ENCODE results near the gene ESCO1.
"Not testable (repeated sequence)": the region's sequence is repeated elsewhere in the genome, so short reads cannot be mapped to it uniquely, and the experiment has no call there.

The ESCO1 gene

DNA sequence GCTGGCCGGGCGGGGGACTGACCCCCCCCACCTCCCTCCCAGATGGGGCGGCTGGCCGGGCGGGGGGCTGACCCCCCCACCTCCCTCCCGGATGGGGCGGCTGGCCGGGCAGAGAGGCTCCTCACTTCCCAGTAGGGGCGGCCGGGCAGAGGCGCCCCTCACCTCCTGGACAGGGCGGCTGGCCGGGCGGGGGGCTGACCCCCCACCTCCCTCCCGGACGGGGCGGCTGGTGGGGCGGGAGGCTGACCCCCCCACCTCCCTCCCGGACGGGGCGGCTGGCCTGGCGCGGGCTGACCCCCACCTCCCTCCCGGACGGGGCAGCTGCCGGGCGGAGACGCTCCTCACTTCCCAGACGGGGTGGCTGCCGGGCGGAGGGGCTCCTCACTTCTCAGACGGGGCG is 8.1 kb downstream of the ESCO1 start:
- DNase-seq: not testable (repeated sequence)

DNA sequence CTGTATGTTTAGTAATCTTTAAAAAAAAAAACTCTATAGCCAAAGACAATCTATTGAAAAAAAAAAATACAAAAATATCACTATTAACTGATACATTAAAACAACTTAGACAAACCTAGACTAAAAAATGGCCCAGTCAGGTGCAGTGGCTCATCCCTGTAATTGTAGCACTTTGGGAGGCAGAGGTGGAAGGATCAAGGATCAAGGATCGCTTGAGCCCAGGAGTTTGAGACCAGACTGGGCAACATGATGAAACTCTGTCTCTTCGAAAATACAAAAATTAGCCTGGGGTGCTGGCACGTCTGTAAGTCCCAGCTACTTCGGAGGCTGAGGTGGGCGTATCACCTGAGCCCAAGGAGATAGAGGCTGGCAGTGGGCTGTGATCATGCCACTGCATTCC is 16.1 kb downstream of the ESCO1 start:
- no peak for DNase-seq

DNA sequence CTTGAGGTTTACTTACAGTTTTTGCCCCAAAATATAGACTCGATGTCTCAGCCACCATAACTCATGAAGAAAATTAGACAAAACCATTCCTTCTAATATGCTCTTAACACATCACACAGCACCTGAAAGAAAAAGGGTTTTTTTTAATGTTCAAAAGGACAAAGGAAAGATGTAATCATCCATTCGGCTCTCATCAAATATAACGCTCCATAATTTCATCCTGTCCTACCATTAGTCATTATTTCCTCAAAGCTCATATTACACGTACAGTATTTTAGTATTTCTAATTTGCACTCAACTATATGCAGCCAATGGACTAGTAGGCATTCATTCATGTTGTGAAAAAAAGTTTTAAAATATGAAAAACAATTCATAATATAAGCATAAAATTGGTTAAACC is 24.8 kb downstream of the ESCO1 start:
- no peak for DNase-seq

DNA sequence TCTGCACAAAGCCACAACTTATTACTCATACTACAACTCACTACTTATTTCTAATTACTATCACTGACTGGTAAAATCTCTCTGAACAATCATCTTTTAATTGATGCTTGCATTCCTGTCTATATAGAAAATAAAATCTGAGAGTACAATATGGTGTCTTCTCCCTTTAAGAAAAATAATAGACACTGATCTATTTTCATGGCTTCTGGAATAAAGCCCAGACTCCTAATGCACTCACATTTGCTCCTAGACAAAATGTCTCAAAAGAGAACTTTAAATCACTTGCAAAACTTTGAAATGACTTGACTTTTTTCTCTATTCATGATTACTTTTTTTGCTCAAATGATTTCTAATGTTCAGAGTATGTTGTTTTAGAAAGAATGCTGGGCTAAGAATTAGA is 28.7 kb downstream of the ESCO1 start:
- DNase-seq: no peak

DNA sequence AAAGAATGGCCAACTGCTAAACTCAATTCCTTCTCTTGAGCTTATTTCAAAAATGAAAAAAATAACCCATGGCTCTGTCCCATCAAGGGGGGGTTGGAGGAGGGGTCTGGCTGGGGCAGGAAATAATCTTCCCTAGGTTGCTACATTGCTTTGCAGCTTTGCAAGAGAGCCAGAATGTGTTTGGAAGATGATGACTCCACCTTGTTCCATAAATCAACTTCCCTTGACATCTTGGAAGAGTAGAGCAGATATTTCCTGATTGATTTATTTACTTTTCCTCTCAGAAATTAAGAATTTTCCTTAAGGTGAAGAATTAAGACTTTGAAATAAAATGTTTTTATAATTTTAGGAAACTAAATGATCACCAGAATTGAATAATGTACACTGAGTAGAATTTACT is 41.3 kb downstream of the ESCO1 start:
- no peak for DNase-seq

DNA sequence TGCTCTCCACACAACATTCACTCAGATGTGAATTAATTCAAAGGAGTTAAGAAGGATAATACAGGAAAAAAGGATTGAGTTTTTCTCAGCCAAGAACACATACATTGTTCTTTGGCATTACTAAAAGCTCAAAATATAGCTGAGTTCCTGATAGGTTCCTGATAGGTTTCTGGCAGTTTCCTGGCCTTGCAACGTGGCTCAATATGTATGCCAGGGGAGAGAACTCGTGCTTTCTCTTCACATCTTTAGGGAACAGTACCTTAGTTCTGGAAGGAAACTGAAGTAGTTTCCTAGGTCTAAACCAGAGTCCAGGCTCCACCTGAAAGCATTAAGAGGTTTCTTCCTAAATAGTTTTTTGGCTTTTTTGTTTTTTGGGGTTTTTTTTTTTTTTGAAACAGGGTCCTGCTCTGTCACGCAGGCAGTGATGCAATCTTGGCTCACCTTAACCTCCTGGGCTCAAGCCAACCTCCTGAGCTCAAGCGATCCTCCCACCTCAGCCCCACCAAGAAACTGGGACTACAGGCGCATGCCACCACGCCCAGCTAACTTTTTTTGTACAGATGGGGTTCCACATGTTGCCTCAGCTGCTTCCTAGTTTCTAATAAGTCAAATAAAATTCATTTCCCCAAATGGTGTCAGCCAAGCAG is 42.8 kb downstream of the ESCO1 start:
- no peak for DNase-seq

DNA sequence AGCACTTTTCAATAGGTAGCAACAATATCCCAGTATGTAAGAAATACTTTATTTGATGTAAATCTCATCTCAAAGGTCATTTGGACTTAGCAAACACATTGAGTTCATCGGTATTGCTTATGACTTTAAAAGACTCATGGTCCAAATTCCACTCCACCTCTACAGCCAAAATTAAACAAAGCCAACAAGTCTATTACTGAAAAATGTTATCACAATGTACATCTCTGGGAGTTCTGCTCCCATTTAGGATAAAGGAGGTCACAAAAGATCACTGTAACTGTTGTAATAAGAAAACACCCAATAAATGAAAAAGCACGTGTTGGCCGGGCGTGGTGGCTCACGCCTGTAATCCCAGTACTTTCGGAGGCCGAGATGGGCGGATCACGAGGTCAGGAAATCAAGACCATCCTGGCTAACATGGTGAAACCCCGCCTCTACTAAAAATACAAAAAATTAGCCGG is 50.0 kb downstream of the ESCO1 start:
- no peak for DNase-seq

DNA sequence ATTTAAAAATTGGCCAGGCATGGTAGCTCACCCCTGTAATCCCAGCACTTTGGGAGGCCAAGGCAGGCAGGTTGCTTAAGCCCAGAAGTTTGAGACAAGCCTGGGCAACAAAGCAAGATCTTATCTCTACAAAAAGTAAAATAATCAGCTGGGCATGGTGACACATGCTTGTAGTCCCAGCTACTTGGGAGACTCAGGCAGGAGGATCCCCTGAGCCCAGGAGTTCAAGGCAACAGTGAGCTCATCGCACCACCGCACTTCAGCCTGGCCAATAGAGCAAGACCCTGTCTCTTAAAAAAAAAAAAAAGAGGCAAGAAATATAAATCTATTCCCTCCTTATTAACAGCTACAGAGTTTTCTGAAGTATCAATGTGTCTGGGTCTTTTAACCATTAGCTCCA is 51.9 kb downstream of the ESCO1 start:
- no peak for DNase-seq

DNA sequence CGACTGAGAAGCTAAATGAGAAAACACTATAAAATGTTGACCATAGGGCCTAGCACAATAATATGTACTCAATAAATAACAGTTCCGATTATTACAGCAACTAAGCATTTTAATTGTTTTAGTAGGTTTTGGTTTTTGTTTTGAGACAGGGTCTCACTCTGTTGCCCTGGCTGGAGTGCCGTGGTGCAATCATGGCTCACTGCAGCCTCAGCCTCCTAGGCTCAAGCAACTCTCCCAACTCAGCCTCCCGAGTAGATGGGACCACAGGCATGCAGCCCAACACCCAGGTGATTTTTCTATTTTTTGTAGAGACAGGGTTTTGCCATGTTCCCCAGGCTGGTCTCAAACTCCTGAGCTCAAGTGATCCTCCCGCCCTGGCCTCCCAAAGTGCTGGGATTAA is 54.1 kb downstream of the ESCO1 start:
- no peak for DNase-seq

DNA sequence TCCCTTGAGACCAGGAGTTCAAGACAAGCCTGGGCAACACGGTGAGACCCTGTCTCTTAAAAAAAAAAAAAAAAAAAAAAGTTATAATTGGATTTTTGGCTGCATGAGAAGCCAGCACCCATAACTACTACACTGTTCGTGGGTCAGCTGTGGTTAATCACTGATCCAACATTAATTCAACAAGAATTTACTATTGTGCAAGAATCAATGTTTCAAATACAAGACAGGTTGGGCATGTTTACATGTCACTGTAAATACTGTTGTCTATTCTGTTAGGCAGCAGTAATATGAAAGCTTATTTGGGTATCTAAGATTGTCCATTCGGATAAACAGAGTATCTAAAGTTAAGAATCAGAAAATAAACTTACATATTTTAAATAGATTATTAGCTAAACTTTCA is 62.3 kb downstream of the ESCO1 start:
- no peak for DNase-seq

DNA sequence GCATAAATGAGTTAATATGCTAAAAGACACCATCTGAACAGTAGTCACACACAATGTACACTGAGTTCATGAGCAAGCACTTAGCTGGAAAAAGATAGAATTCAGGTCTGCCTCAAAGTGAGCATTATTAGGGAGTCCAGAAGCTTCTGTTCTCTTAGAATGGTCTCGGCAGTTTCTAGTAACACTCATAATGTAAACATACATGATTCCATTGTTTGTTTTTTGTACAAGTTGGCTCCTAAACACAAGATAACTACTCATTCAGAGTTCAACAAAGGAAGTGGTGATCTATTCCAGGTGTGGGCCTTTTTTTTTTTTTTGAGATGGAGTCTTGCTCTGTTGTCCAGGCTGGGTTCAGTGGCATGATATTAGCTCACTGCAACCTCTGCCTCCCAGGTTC is 66.2 kb downstream of the ESCO1 start:
- DNase-seq: no peak

DNA sequence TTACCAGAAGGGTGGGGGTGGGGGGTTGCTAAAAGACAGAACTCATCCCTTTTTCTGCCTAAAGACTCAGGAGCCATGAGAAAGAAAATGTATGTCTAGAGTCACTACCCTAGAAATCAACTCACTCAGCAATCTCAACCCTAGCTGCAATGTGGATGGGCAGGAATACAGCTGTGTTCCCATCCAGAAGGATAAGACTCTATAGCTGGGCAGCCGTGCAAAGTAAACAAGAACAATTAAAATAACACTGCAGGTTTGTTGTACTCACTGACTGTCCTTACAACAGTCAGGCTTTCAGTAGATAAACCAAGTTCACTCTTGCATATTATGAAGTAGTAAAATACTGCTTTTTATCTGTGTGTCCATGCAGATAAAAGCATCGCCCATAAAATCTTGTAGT is 74.0 kb downstream of the ESCO1 start:
- no peak for DNase-seq

DNA sequence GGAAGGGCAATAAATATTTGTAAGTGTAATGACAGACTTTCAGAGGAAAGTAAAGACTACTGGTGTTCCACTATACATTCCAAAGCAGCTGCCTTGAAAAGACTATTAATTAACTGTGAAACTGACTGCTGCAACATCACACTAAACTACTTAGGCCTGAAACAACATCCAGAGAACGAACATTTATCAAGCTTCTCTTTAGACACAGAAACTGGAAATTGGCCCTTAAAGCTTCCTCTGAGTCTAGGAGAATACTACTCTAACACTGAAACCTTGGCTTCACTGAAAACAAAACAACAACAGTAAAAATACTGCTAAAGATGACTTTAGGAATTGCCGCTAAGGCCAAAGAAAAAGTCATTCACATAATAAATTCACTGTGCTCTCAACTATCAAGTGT is 74.6 kb downstream of the ESCO1 start:
- no peak for DNase-seq

DNA sequence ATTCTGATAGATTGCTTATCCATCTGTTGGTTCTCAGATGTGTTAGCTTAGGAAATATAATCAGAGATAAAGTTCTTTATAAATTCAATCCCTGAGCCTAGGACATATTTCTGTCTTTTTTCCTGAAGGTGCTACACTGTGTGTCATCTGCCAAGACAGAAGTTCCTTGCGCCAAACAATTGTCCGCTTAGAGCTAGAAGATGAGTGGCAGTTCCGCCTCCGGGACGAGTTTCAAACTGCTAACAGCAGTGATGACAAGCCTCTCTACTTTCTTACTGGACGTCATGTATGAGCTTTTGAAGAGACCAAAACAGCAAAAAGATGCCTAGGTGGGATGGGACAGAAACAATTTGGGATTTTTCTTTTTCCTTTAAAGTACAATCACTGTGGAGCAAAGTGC is 78.0 kb downstream of the ESCO1 start:
- no peak for DNase-seq

DNA sequence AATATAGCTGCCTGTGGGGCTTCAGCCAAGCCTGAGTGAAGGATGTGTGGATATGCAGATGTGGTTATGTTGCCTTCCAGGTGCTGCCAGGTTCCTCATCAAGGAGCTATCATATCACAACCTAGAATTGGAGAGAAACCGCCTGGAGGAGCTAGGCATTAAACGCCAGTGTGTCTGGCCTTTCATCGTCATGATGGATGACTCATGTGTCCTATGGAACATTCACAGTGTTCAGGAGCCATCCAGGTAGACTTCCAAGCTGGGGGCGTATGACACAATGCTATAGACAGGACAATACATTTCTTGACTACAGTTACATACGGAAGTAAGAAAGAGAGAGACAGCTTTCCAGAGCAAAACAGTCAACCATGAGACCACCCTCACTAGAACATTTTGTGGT is 86.8 kb downstream of the ESCO1 start:
- DNase-seq: no peak

DNA sequence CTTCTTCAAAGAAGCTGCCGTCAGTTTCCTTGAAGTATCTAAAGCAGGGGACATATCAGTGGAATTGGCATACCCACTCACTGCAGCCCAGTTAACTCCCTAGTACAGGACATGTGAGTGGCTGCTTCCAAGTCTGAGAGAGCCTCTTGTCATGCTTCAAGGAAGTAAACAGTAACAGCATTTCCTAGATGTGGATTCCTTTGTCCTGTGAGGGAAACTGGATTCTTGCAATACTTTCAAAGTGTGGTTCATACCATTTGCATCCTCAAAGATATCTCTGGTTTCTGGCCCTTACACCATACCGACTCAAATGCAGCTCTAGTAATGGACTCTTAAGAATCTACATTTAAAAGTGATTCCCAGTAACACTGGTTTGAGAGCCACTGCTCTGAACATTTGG is 87.2 kb downstream of the ESCO1 start:
- DNase-seq: no peak

DNA sequence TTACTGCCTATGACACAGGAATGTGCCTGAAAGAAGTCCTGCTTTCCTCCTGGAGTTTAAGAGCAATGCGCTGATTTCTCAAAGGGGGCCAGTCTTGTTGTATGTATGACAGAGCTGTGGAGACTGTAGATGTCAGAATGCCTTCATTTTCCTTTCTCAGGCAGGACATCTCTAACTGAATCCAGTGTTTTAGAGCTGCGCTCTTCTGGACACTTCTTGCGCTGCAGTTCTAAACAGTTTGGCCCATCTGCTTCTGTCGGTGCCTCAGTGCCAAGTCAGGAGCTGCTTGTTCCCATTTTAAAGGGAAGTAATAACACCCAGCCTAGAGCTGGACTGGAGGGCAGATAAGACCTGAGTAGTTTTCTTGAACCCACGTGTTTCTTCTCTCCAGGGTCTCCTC is 91.4 kb downstream of the ESCO1 start:
- DNase-seq: no peak

DNA sequence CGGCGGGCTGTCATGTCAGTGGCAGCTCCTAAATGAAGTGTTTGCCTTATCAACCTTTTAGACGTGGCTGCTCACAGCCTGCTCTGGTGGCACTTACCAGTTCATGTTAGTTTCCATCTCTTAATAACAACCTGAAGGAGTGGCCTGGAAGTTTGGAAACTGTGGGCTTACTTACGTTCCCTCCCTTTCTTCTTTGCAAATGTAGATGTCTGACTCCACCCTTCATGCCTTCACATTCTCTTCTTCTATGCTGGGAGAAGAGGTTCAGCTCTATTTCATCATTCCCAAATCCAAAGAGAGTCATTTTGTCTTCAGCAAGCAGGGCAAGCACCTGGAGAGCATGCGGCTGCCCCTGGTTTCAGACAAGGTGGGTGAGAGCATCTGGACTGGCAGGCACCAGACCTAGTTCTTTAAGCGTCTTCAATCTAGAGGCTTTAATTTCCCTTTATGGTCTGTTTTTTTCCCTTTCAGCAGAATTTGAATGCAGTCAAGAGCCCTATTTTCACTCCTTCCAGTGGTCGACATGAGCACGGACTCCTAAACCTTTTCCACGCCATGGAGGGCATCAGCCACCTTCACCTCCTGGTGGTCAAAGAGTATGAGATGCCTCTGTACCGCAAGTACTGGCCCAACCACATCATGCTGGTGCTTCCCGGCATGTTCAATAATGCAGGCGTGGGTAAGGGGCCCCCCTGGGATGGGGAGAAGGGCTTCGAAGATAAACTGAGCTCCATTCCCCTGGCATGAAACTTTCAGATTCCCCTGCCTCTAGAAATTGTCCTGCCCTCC is 92.4 kb downstream of the ESCO1 start:
- DNase-seq: no peak

DNA sequence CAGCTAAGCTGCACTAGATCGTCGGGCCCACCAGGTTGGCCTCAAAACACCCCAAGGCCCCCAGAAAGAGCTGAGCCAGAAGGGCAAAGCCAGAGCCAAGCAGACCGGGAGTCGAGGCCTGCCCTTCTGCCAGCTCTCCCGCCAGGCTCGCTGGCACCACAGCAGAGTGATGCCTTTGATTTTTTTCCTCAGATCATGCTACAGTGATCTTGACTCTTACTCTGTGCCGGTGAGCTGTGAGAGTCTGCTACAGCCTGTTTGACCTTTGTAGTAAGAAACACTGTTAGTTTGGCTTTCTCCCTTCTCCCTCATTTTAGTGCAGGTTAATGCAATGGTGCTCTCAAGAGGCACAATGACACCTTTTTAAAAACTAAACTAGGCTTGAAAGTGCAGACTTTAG is 97.8 kb downstream of the ESCO1 start:
- DNase-seq: no peak

DNA sequence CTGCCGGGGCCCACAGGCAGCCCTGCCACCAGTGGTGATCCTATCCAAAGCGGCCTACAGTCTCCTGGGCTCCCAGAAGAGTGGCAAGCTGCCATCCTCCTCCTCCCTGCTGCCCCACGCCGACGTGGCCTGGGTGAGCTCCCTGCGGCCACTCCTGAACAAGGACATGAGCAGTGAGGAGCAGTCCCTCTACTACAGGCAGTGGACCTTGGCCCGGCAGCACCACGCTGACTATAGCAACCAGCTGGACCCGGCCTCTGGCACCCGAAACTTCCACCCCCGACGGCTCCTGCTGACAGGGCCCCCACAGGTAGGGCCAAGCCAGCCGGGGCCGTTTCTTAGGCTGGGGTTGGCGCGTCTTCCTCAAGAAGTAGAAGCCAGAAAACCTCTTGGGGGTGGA is 100.5 kb downstream of the ESCO1 start:
- no peak for DNase-seq

DNA sequence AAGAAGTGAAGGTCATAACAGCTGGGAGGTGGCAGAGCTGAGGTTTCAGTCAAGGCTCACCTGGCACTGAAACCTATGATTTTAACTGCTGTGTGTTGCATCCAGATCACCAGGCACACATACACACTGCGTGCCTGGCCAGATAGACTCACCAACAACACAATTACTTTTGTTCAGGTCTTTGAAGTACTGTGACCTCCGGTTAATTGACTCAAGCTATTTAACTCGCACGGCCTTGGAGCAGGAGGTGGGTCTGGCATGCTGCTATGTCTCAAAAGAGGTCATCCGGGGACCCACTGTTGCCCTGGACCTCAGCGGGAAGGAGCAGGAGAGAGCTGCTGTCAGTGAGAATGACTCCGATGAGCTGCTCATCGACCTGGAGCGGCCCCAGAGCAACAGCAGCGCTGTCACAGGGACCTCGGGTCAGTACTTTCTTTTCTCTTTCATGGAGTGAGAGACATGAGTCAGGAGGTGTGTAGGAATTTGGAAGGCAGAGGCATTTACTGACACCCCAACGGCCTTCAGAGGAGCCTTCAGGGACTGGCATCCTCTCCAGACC is 104.1 kb downstream of the ESCO1 start:
- no peak for DNase-seq

DNA sequence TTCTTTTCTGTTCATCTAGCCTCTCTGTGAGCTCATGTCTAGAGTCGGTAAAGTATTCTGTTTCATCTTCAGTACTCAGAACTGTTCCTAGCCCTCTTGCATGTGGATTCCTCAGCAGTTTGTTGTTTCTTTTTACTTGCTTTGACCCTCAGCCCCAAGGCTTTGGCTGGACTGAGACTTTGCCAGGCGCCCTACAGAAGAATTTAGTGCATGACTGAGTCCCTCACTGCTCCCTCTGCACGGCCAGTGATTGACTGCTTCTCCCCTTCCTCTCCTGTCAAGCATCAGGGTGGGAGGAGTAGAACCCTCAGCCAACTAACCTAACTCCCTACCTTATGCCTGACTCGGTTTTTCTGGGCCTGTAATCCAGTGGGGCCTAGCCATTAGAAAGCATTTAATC is 109.8 kb downstream of the ESCO1 start:
- no peak for DNase-seq

DNA sequence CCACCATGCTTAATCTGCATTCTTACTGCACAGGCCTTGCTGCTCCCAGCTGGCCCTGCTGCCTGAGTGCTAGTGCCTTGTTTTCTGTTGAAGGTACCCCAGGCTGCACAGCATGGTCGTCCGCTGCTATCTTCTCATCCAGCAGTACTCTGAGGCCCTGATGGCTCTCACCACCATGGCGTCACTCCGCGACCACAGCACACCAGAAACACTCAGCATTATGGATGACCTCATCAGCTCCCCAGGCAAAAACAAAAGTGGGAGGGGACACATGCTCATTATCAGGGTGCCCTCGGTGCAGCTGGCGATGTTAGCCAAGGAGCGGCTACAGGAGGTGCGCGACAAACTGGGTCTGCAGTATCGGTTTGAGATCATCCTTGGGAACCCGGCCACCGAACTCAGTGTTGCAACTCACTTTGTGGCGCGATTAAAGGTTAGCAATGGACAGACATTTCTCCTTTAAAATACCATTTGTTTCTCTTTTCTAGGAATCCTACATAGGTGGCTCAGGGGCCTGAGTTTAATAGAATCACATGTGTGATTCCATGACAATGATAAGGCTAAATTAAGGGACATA is 110.5 kb downstream of the ESCO1 start:
- no peak for DNase-seq

DNA sequence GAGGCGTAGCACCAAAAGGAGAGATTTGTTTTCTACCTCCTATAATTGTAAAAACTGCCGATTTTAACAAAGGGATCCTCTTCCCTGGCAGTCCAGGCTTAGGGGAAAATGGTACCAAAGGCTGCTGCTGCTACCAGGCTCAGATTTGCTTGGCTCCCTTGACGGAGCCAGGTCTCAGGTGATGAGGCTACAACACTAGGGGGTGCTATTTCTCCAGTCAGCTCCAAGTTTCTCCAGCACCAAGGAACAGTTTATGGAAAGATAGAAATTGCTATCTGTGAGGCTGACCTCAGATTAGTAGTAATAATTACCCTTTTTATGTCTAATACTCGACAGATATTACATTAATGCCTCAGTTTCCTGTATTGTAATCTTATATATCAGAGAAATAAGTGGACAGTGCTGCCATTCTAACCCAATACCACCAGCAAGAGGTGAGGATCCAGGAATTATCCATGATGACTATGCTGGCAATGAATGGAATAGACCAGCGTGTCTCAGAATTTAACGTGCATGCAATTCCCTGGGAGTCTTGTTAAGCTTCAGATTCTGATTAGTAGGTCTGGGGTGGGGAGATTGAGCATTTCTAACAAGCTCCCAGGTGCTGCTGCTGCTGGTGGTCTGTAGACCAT is 111.3 kb downstream of the ESCO1 start:
- DNase-seq: peak; percentile 45
